Vagina (tissue), 2 donors: Measurements from ENCODE around the gene TTC28. TPM values are rescaled to one million over a fixed set of nuclear protein-coding genes. Genes with fewer than 3 reads are reported as not detected.

Experiments
- DNase-seq, 2 donors: peaks; one replicate each; pipeline ENCODE4 v3.0.0-alpha.2; 2017; ENCODE audit errors: extremely low spot score in 2 of 2
- H3K27ac ChIP-seq: fragments of 200-600 bp; sonication (generic); one replicate; pipeline ENCODE4 v1.5.1; 2019
- H3K27me3 ChIP-seq: fragments of 200-600 bp; sonication (generic); one replicate; pipeline ENCODE4 v1.5.1; 2019
- H3K36me3 ChIP-seq, 2 donors: fragments of 200-600 bp; sonication (generic); one replicate each; pipeline ENCODE4 v1.5.1; 2017 to 2019
- H3K4me1 ChIP-seq: fragments of 200-600 bp; sonication (generic); one replicate; pipeline ENCODE4 v1.5.1; 2019
- H3K4me3 ChIP-seq, 2 donors: fragments of 200-600 bp; sonication (generic); 1 replicate in 1 of 2; 2 replicates in 1 of 2; pipeline ENCODE4 v1.5.1; 2016 to 2019
- H3K9me3 ChIP-seq: fragments of 200-600 bp; sonication (generic); one replicate; pipeline ENCODE4 v1.5.1; 2019
- CTCF ChIP-seq, 3 experiments: fragments of 450-650 bp in 2 of 3; fragments of 200-600 bp in 1 of 3; sonication (generic) in 1 of 3; IDR thresholded peaks; one replicate each; pipeline ENCODE4 v1.5.1; 2017 to 2019; ENCODE audit warnings: antibody characterized with exemption in 3 of 3, mild to moderate bottlenecking in 2 of 3, moderate library complexity in 2 of 3
- POLR2A ChIP-seq, 2 donors: fragments of 450-650 bp; IDR thresholded peaks; one replicate each; pipeline ENCODE4 v1.6.1; 2017; ENCODE audit warnings: antibody characterized with exemption in 2 of 2, mild to moderate bottlenecking in 2 of 2, moderate library complexity in 2 of 2
- POLR2AphosphoS5 ChIP-seq, 2 donors: sonication (generic); formaldehyde crosslinking; IDR thresholded peaks; one replicate each; pipeline ENCODE4 v1.9.0; 2017; ENCODE audit warnings: antibody characterized with exemption in 2 of 2, mild to moderate bottlenecking in 2 of 2, low read depth in 1 of 2; ENCODE audit not compliant: insufficient read depth in 1 of 2
- intact Hi-C: fragments of 100-400 bp; cut with DNase I; formaldehyde crosslinking; loops from one replicate; pipeline ENCODE4 v1.15.1; 2023
- microRNA-seq: library from miRNA; unstranded; fragments of <30 nt; microRNA quantifications from one replicate; pipeline ENCODE4, GENCODE V29; 2017; ENCODE audit warnings: borderline number of aligned reads, borderline replicate concordance
- small RNA-seq: library from RNA; depleted of rRNA; stranded (forward); fragments of <200 nt; gene quantifications from one replicate; pipeline ENCODE3, GENCODE V24; 2016
- total RNA-seq: library from RNA; depleted of rRNA; stranded (reverse); fragments of >200 nt; gene quantifications from one replicate; pipeline ENCODE4 v1.2.3, GENCODE V29; 2016

TTC28 gene
- total RNA-seq, 1 donor from 2014 or later = 41.7 TPM

- intact Hi-C loops = no loop called here
- no peak for DNase-seq
- Histone ChIP-seq H3K4me3 (no peak overlapping the region), H3K27ac (no peak overlapping the region), H3K9me3 (no peaks in the 10 kb centered on the region), H3K4me1 (no peaks in the 10 kb centered on the region), H3K27me3 (no peaks in the 10 kb centered on the region), H3K36me3 (no peaks in the 10 kb centered on the region)
- no peak for TF ChIP-seq POLR2AphosphoS5 (IDR thresholded peaks at IDR 0.05; ENCODE audit: insufficient read depth in 1 of 2, low read depth in 1 of 2)
Measured at GRCh38 chr22:27935897-27936296, 743.7 kb downstream of the TTC28 start.

- Histone ChIP-seq H3K27me3 (no peaks in the 10 kb centered on the region), H3K4me1 (no peaks in the 10 kb centered on the region), H3K9me3 (no peaks in the 10 kb centered on the region), H3K36me3 (no peaks in the 10 kb centered on the region), H3K4me3 (no peak overlapping the region), H3K27ac (no peak overlapping the region)
- intact Hi-C loops = no loop called here
- no peak for TF ChIP-seq POLR2AphosphoS5 (IDR thresholded peaks at IDR 0.05; ENCODE audit: insufficient read depth in 1 of 2, low read depth in 1 of 2)
- no peak for TF ChIP-seq POLR2A (IDR thresholded peaks at IDR 0.05)
- no peak for TF ChIP-seq CTCF (IDR thresholded peaks at IDR 0.05)
- DNase-seq = no peak
Measured at GRCh38 chr22:27934069-27934468, 745.6 kb downstream of the TTC28 start.

GRCh38 chr22:27933186-27933983 is 746.3 kb downstream of the TTC28 start:
- Histone ChIP-seq H3K27me3 (no peaks in the 10 kb centered on the region), H3K27ac (no peak overlapping the region), H3K36me3 (no peaks in the 10 kb centered on the region), H3K4me1 (no peaks in the 10 kb centered on the region), H3K9me3 (no peaks in the 10 kb centered on the region), H3K4me3 (peak overlapping the region; percentile 11 to 29)
- TF ChIP-seq POLR2A (IDR thresholded peaks at IDR 0.05) (no peak), POLR2AphosphoS5 (IDR thresholded peaks at IDR 0.05; ENCODE audit: insufficient read depth in 1 of 2, low read depth in 1 of 2) (no peak), CTCF (IDR thresholded peaks at IDR 0.05) (no peak)
- no peak for DNase-seq
- intact Hi-C loops = no loop called here

GRCh38 chr22:27930331-27931060 is 749.1 kb downstream of the TTC28 start:
- no peaks in the 10 kb centered on the region for H3K4me1 ChIP-seq
- TF ChIP-seq POLR2AphosphoS5 (IDR thresholded peaks at IDR 0.05; ENCODE audit: insufficient read depth in 1 of 2, low read depth in 1 of 2) (peak in 1 of 2 donors; percentile 66), CTCF (IDR thresholded peaks at IDR 0.05) (no peak), POLR2A (IDR thresholded peaks at IDR 0.05) (no peak)
- no peak for DNase-seq
- no peak overlapping the region for H3K27ac ChIP-seq
- H3K4me3 ChIP-seq = no peak overlapping the region
- H3K36me3 ChIP-seq = no peaks in the 10 kb centered on the region
- intact Hi-C loops = no loop called here
- no peaks in the 10 kb centered on the region for H3K27me3 ChIP-seq
- H3K9me3 ChIP-seq = no peaks in the 10 kb centered on the region

Small RNA genes lying within 50 kb of the gene (microRNA-seq; reads per million reads assigned to microRNA genes)
- not detected for gene MIR5739

Small RNA genes lying within 50 kb of the gene (small RNA-seq; reads per million reads assigned to genes)
- gene MIR5739 = not detected
- not detected for gene RF00019
- gene RF00150 = not detected
- gene RF02200 = not detected
- not detected for gene RN7SL162P

Other genes with a start within 250 kb of the TTC28 start
- 10.6 TPM for gene CHEK2, start 62.0 kb upstream of the TTC28 start, total RNA-seq
- gene HSCB, start 62.2 kb upstream of the TTC28 start, total RNA-seq = 15.0 TPM
- gene CCDC117, start 92.9 kb upstream of the TTC28 start, total RNA-seq = 14.2 TPM
- 141 TPM for gene XBP1, start 120.7 kb upstream of the TTC28 start, total RNA-seq
- 7.9 TPM for gene ZNRF3, start 203.7 kb upstream of the TTC28 start, total RNA-seq